Heart left ventricle (tissue), 16 donors: ENCODE measurements around the gene KERA. TPM values are rescaled to one million over a fixed set of nuclear protein-coding genes. Genes with fewer than 3 reads are reported as not detected.

Source experiments
- ATAC-seq, 4 donors: fragments of 200-7000 bp; cut with Tn5 transposase; one replicate each; pipeline ENCODE4 v1.9.1; 2020 to 2022; ENCODE audit warnings: moderate library complexity in 4 of 4, mild to moderate bottlenecking in 3 of 4, moderate number of reproducible peaks in 1 of 4
- DNase-seq, 5 donors: peaks; one replicate each; pipeline ENCODE4 v3.0.0-alpha.2; 2020
- H3K27ac ChIP-seq, 12 donors: fragments of 200-600 bp; sonication (generic) in 4 of 12; one replicate each; pipeline versions ENCODE4 v1.5.0 to v1.8.0; 2016 to 2022; ENCODE audit warnings: mild to moderate bottlenecking in 2 of 12
- H3K27me3 ChIP-seq, 9 donors: fragments of 200-600 bp; sonication (generic) in 2 of 9; one replicate each; pipeline versions ENCODE4 v1.5.1 to v1.8.0; 2016 to 2022; ENCODE audit warnings: mild to moderate bottlenecking in 3 of 9
- H3K36me3 ChIP-seq, 9 donors: fragments of 200-600 bp; sonication (generic) in 2 of 9; one replicate each; pipeline versions ENCODE4 v1.5.0 to v1.8.0; 2018 to 2022; ENCODE audit warnings: mild to moderate bottlenecking in 2 of 9
- H3K4me1 ChIP-seq, 12 donors: fragments of 200-600 bp; sonication (generic) in 4 of 12; one replicate each; pipeline versions ENCODE4 v1.5.0 to v1.8.0; 2016 to 2022; ENCODE audit warnings: mild to moderate bottlenecking in 3 of 12
- H3K4me3 ChIP-seq, 12 donors: fragments of 200-600 bp; sonication (generic) in 4 of 12; one replicate each; pipeline versions ENCODE4 v1.5.0 to v1.8.0; 2017 to 2022; ENCODE audit warnings: mild to moderate bottlenecking in 9 of 12, moderate library complexity in 4 of 12
- H3K9me3 ChIP-seq, 12 donors: fragments of 200-600 bp; sonication (generic) in 4 of 12; one replicate each; pipeline versions ENCODE4 v1.5.0 to v1.8.0; 2016 to 2022; ENCODE audit warnings: mild to moderate bottlenecking in 1 of 12
- POLR2A ChIP-seq, 2 donors: fragments of 450-650 bp; IDR thresholded peaks; one replicate each; pipeline ENCODE4 v1.6.1; 2017; ENCODE audit warnings: antibody characterized with exemption in 2 of 2, mild to moderate bottlenecking in 2 of 2, moderate library complexity in 2 of 2
- WGBS, 4 donors: extraction: QIAGEN DNeasy Blood & Tissue Kit in 2 of 4; methylation state at CpG; one replicate each; pipeline versions ENCODE4 v1.1.5 to v1.1.7; 2013 to 2018; 5-methylcytosine and 5-hydroxymethylcytosine counted together
- intact Hi-C, 10 donors: fragments of 100-400 bp; cut with DNase I; formaldehyde crosslinking; loops; one replicate each; pipeline versions ENCODE4 v1.11.1 to v1.14.2; 2022
- polyA plus RNA-seq, 2 donors: library from polyadenylated mRNA; stranded (reverse); fragments of 200-250 nt; gene quantifications; one replicate each; pipeline ENCODE4 v1.2.3, GENCODE V29; 2013
- total RNA-seq, 9 donors: library from RNA; depleted of rRNA in 2 of 9; stranded (reverse); fragments of >200 nt in 2 of 9; fragmentation: NEBNext Ultra II Directional in 3 of 9; extraction: Animal tissue kit (Norgen Biotek cat#: 25700) in 3 of 9; gene quantifications; one replicate each; pipeline versions ENCODE4 v1.1.0 to v1.2.4, GENCODE V29; 2016 to 2023
- TF ChIP-seq, protein P1 (sequence below), 12 donors: fragments of 200-600 bp; sonication (generic) in 4 of 12; IDR thresholded peaks; one replicate each; pipeline versions ENCODE4 v1.5.0 to v1.8.0; 2018 to 2022; ENCODE audit warnings: antibody characterized with exemption in 12 of 12, mild to moderate bottlenecking in 5 of 12
- donor health status: ischemic (EF 13 %, LVEDD 7.1; RV severe dilation, severe dysfunction).
- donor health status: healthy with polysubstance abuse.
- donor health status: DM: no; HTN: yes; CAD: no.
- donor health status: DM: no; HTN: no; CAD: no.
- donor health status: ischemic (EF 25% LVEDD 6.9; RV normal size, moderate dysfunction).
- donor health status: ischemic (EF 25% LVEDD 5.7; RV mildly dilated, moderate dysfunction).
- donor health status: healthy.
- donor health status: DM: yes; HTN: yes; CAD: no.
- donor health status: ischemic (EF 35%, LVEDD 5.7; RV mildly dilated, moderate dysfunction).
- donor health status: nonischemic (EF 11% LVEDD 7.7; RV severe dilation, severe dysfunction).
- donor health status: DM: yes; HTN: yes; CAD: no.
- donor health status: PGD.
- donor health status: ischemic (EF 29% LVEDD 5.4; RV normal size, mild dysfunction).
- donor health status: nonischemic (EF 23%, LVEDD 6.1; RV moderate dilation, normal function).

The KERA gene
- total and polyA plus RNA-seq, 11 donors = not detected

DNA sequence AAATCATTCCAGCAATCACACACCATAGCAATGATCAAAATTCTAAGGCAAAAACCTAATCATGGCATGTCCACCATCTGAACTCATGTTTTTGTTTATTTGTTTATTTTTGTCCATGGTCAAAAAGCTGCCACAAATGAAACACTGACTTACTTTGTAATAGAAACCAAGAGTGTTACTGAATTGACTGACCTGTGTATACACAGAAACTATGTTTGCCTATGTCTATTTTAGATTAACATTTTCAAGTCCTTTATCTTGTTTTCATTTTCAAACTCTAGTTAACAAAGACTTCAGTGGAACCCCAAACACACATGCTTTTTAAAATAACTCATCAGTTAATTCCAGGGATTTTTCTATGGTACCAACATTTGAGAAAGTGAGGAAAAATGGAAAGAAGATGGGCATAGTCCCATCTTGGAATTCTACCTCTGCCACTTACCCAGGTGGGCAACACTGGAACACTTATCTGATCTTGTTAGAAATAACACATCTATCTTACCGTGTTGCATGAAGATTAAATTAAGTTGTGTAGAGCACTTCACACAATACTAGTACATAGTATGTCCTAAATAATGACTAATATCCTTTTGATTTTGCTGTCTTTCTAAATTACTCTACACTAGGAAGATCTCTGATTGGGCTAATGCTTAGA is 47.1 kb upstream of the KERA start:
- intact Hi-C loops = loop anchor here in 5 of 10 donors (5.0 to 10.0 kb wide), 3 partner anchors 120 to 128 kb away; no protein-coding TSS in a partner anchor
- Histone ChIP-seq H3K36me3 (peaks cover 0 to 46% (median 2%) of the 10 kb centered on the region in 9 donors), H3K27me3 (no peaks in the 10 kb centered on the region), H3K4me1 (no peaks in the 10 kb centered on the region), H3K27ac (peak overlapping the region in 4 of 12 donors; percentile 12 to 53 (median 36)), H3K9me3 (no peaks in the 10 kb centered on the region), H3K4me3 (peak overlapping the region in 7 of 12 donors; percentile 25 to 64 (median 35))
- TF ChIP-seq, protein P1, sequence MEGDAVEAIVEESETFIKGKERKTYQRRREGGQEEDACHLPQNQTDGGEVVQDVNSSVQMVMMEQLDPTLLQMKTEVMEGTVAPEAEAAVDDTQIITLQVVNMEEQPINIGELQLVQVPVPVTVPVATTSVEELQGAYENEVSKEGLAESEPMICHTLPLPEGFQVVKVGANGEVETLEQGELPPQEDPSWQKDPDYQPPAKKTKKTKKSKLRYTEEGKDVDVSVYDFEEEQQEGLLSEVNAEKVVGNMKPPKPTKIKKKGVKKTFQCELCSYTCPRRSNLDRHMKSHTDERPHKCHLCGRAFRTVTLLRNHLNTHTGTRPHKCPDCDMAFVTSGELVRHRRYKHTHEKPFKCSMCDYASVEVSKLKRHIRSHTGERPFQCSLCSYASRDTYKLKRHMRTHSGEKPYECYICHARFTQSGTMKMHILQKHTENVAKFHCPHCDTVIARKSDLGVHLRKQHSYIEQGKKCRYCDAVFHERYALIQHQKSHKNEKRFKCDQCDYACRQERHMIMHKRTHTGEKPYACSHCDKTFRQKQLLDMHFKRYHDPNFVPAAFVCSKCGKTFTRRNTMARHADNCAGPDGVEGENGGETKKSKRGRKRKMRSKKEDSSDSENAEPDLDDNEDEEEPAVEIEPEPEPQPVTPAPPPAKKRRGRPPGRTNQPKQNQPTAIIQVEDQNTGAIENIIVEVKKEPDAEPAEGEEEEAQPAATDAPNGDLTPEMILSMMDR (IDR thresholded peaks at IDR 0.05) = no peak
- TF ChIP-seq POLR2A (IDR thresholded peaks at IDR 0.05) = no peak
- DNase-seq (no peak), ATAC-seq (no peak)
- WGBS, 4 donors = 46 to 76% (median 68%) methylated on average over 1 of the region's 1 CpG

DNA sequence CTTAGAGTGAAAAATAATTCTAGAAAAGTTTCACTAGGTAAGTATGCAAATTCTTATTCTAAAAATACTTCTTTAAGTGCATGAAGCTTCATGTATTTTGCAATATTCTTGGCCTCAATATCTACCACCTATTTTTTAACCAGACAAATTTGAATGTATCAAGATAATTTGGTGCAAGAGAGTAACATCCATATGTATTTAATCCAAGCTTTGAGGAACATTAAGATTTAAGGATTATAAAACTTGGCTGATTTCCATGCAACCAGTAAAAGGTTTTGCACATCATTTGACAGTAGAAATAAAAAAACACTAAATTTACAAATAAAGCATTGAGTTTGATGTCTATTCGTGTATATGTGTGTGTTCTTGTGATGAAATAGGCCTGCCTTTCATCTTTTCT is 45.8 kb upstream of the KERA start:
- no peaks in the 10 kb centered on the region for H3K27me3 ChIP-seq
- intact Hi-C loops = loop anchor here in 1 of 10 donors (10.0 kb wide), 1 partner anchor 119 kb away; no protein-coding TSS in a partner anchor
- WGBS, 4 donors = 53 to 61% (median 57%) methylated on average over 1 of the region's 1 CpG
- TF ChIP-seq, protein P1 (IDR thresholded peaks at IDR 0.05) = no peak
- no peak for TF ChIP-seq POLR2A (IDR thresholded peaks at IDR 0.05)
- H3K4me3 ChIP-seq = no peak overlapping the region
- DNase-seq = no peak
- no peak overlapping the region for H3K27ac ChIP-seq
- peaks cover 0 to 46% (median 2%) of the 10 kb centered on the region in 9 donors for H3K36me3 ChIP-seq
- no peak for ATAC-seq
- H3K4me1 ChIP-seq = peaks cover 0 to 3% (median 0%) of the 10 kb centered on the region in 12 donors
- H3K9me3 ChIP-seq = no peaks in the 10 kb centered on the region

DNA sequence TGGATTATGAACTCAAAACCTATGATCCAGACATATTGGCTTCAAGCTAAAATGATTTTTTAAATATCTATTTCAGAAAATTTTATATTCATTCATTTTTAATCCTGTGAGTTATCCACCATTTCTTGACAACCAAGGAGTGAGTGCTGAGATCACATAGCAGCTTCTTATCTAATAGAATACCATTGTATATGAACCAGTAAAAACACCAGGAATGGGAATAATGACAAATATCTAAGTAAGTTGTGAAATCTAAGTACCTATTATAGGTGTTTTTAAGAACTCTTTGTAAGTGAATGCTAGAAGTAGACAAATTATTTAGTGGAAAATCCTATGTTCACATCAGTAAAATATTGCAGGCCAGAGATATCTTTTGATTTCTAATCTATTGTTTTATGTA is 45.3 kb upstream of the KERA start:
- ATAC-seq (no peak), DNase-seq (no peak)
- Histone ChIP-seq H3K9me3 (no peaks in the 10 kb centered on the region), H3K4me1 (peaks cover 0 to 3% (median 0%) of the 10 kb centered on the region in 12 donors), H3K27me3 (no peaks in the 10 kb centered on the region), H3K27ac (no peak overlapping the region), H3K4me3 (no peak overlapping the region), H3K36me3 (peaks cover 0 to 46% (median 2%) of the 10 kb centered on the region in 9 donors)
- intact Hi-C loops = loop anchor here in 1 of 10 donors (10.0 kb wide), 1 partner anchor 118 kb away; no protein-coding TSS in a partner anchor
- TF ChIP-seq POLR2A (IDR thresholded peaks at IDR 0.05) = no peak
- TF ChIP-seq, protein P1 (IDR thresholded peaks at IDR 0.05) = no peak

DNA sequence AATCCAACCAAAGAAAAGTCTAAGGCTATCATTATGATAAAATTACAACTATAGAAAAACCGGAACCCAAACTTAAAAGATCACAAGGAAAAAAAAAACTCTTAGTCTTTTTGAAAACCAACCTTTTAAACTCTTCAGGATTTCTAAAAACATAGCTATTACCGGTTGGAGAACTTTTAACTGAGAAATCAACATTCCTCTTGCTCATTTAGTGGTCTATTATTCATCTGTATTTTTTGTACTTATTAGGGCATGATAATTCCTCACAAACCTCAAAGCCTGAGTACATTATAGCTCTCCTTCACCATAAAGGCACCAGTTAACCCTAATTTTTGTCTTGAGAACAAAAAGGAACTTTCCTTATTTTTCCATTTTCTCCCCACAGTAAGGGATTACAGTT is 43.1 kb upstream of the KERA start:
- ATAC-seq (no peak), DNase-seq (no peak)
- Histone ChIP-seq H3K9me3 (peaks cover 0 to 2% (median 0%) of the 10 kb centered on the region in 12 donors), H3K4me1 (peaks cover 0 to 3% (median 0%) of the 10 kb centered on the region in 12 donors), H3K36me3 (peaks cover 0 to 41% (median 2%) of the 10 kb centered on the region in 9 donors), H3K27me3 (no peaks in the 10 kb centered on the region), H3K27ac (no peak overlapping the region), H3K4me3 (no peak overlapping the region)
- TF ChIP-seq, protein P1 (IDR thresholded peaks at IDR 0.05) = no peak
- TF ChIP-seq POLR2A (IDR thresholded peaks at IDR 0.05) = no peak
- WGBS, 4 donors = 82 to 88% (median 85%) methylated on average over 2 of the region's 2 CpGs
- intact Hi-C loops = loop anchor here in 1 of 10 donors (10.0 kb wide), 1 partner anchor 116 kb away; no protein-coding TSS in a partner anchor
